ENCODE results near the gene RASD2.

RASD2 gene

GRCh38 chr22:35561796-35562526 lies 21.3 kb downstream of the RASD2 start:
- Histone ChIP-seq H3K4me3 (ENCODE audit: low read depth, low read length) (peak overlapping the region; percentile 38; the same call in 1 of the 2 replicates), H3K9ac (ENCODE audit: low read length) (peak overlapping the region; percentile 62), H3K9me3 (ENCODE audit: control insufficient read depth, insufficient read depth, low read depth, low read length) (no peaks in the 10 kb centered on the region; the same call in 1 of the 2 replicates), H3K27ac (ENCODE audit: low read depth, low read length) (peak overlapping the region; percentile 3; the same call in 1 of the 2 replicates), H3K27me3 (ENCODE audit: control insufficient read depth, insufficient read depth, low read length) (no peaks in the 10 kb centered on the region), H3K36me3 (ENCODE audit: control insufficient read depth, insufficient read depth, low read length) (no peaks in the 10 kb centered on the region), H3K4me1 (ENCODE audit: control insufficient read depth, insufficient read depth, low read length) (peaks cover 22% of the 10 kb centered on the region)

- peaks cover 22% of the 10 kb centered on the region for H3K4me1 ChIP-seq (ENCODE audit: control insufficient read depth, insufficient read depth, low read length)
- no peaks in the 10 kb centered on the region; the same call in 1 of the 2 replicates for H3K9me3 ChIP-seq (ENCODE audit: control insufficient read depth, insufficient read depth, low read depth, low read length)
- H3K36me3 ChIP-seq (ENCODE audit: control insufficient read depth, insufficient read depth, low read length): no peaks in the 10 kb centered on the region
- no peaks in the 10 kb centered on the region for H3K27me3 ChIP-seq (ENCODE audit: control insufficient read depth, insufficient read depth, low read length)
- H3K9ac ChIP-seq (ENCODE audit: low read length): peak overlapping the region; percentile 7
- no peak overlapping the region for H3K27ac ChIP-seq (ENCODE audit: low read depth, low read length)
- H3K4me3 ChIP-seq (ENCODE audit: low read depth, low read length): no peak overlapping the region
Measured at GRCh38 chr22:35563211-35563610, 22.6 kb downstream of the RASD2 start.

- Histone ChIP-seq H3K4me1 (ENCODE audit: control insufficient read depth, insufficient read depth, low read length) (peaks cover 19% of the 10 kb centered on the region), H3K36me3 (ENCODE audit: control insufficient read depth, insufficient read depth, low read length) (no peaks in the 10 kb centered on the region), H3K27ac (ENCODE audit: low read depth, low read length) (no peak overlapping the region), H3K9ac (ENCODE audit: low read length) (no peak overlapping the region), H3K27me3 (ENCODE audit: control insufficient read depth, insufficient read depth, low read length) (no peaks in the 10 kb centered on the region), H3K4me3 (ENCODE audit: low read depth, low read length) (no peak overlapping the region), H3K9me3 (ENCODE audit: control insufficient read depth, insufficient read depth, low read depth, low read length) (no peaks in the 10 kb centered on the region)
Measured at GRCh38 chr22:35564975-35565867, 24.6 kb downstream of the RASD2 start.

GRCh38 chr22:35567351-35568141 lies 26.9 kb downstream of the RASD2 start:
- Histone ChIP-seq H3K27ac (ENCODE audit: low read depth, low read length) (no peak overlapping the region), H3K4me3 (ENCODE audit: low read depth, low read length) (no peak overlapping the region), H3K4me1 (ENCODE audit: control insufficient read depth, insufficient read depth, low read length) (peaks cover 8% of the 10 kb centered on the region), H3K36me3 (ENCODE audit: control insufficient read depth, insufficient read depth, low read length) (no peaks in the 10 kb centered on the region), H3K27me3 (ENCODE audit: control insufficient read depth, insufficient read depth, low read length) (no peaks in the 10 kb centered on the region), H3K9ac (ENCODE audit: low read length) (no peak overlapping the region), H3K9me3 (ENCODE audit: control insufficient read depth, insufficient read depth, low read depth, low read length) (no peaks in the 10 kb centered on the region)

GRCh38 chr22:35568751-35569739 lies 28.4 kb downstream of the RASD2 start:
- Histone ChIP-seq H3K27ac (ENCODE audit: low read depth, low read length) (no peak overlapping the region), H3K9ac (ENCODE audit: low read length) (no peak overlapping the region), H3K36me3 (ENCODE audit: control insufficient read depth, insufficient read depth, low read length) (no peaks in the 10 kb centered on the region), H3K9me3 (ENCODE audit: control insufficient read depth, insufficient read depth, low read depth, low read length) (no peaks in the 10 kb centered on the region), H3K27me3 (ENCODE audit: control insufficient read depth, insufficient read depth, low read length) (no peaks in the 10 kb centered on the region), H3K4me1 (ENCODE audit: control insufficient read depth, insufficient read depth, low read length) (no peaks in the 10 kb centered on the region; the same call in 1 of the 2 replicates), H3K4me3 (ENCODE audit: low read depth, low read length) (no peak overlapping the region)

- no peak overlapping the region for H3K27ac ChIP-seq (ENCODE audit: low read depth, low read length)
Measured at GRCh38 chr22:35569916-35570315, 29.3 kb downstream of the RASD2 start.

GRCh38 chr22:35570686-35571194 lies 30.1 kb downstream of the RASD2 start:
- H3K9ac ChIP-seq (ENCODE audit: low read length): no peak overlapping the region
- H3K4me1 ChIP-seq (ENCODE audit: control insufficient read depth, insufficient read depth, low read length): no peaks in the 10 kb centered on the region; the same call in 1 of the 2 replicates
- H3K36me3 ChIP-seq (ENCODE audit: control insufficient read depth, insufficient read depth, low read length): no peaks in the 10 kb centered on the region
- no peak overlapping the region for H3K4me3 ChIP-seq (ENCODE audit: low read depth, low read length)
- H3K9me3 ChIP-seq (ENCODE audit: control insufficient read depth, insufficient read depth, low read depth, low read length): no peaks in the 10 kb centered on the region
- no peaks in the 10 kb centered on the region for H3K27me3 ChIP-seq (ENCODE audit: control insufficient read depth, insufficient read depth, low read length)
- H3K27ac ChIP-seq (ENCODE audit: low read depth, low read length): no peak overlapping the region

More at GRCh38 chr22:35569916-35570315, 29.3 kb downstream of the RASD2 start:
- H3K4me3 ChIP-seq (ENCODE audit: low read depth, low read length): no peak overlapping the region
- H3K36me3 ChIP-seq (ENCODE audit: control insufficient read depth, insufficient read depth, low read length): no peaks in the 10 kb centered on the region
- H3K9me3 ChIP-seq (ENCODE audit: control insufficient read depth, insufficient read depth, low read depth, low read length): no peaks in the 10 kb centered on the region
- H3K9ac ChIP-seq (ENCODE audit: low read length): no peak overlapping the region
- H3K4me1 ChIP-seq (ENCODE audit: control insufficient read depth, insufficient read depth, low read length): no peaks in the 10 kb centered on the region; the same call in 1 of the 2 replicates
- no peaks in the 10 kb centered on the region for H3K27me3 ChIP-seq (ENCODE audit: control insufficient read depth, insufficient read depth, low read length)

- Histone ChIP-seq H3K36me3 (ENCODE audit: control insufficient read depth, insufficient read depth, low read length) (no peaks in the 10 kb centered on the region), H3K9me3 (ENCODE audit: control insufficient read depth, insufficient read depth, low read depth, low read length) (no peaks in the 10 kb centered on the region), H3K27me3 (ENCODE audit: control insufficient read depth, insufficient read depth, low read length) (no peaks in the 10 kb centered on the region), H3K4me3 (ENCODE audit: low read depth, low read length) (no peak overlapping the region), H3K4me1 (ENCODE audit: control insufficient read depth, insufficient read depth, low read length) (no peaks in the 10 kb centered on the region; the same call in 1 of the 2 replicates), H3K9ac (ENCODE audit: low read length) (no peak overlapping the region), H3K27ac (ENCODE audit: low read depth, low read length) (no peak overlapping the region)
Measured at GRCh38 chr22:35572556-35572955, 31.9 kb downstream of the RASD2 start.

- no peak overlapping the region for H3K27ac ChIP-seq (ENCODE audit: low read depth, low read length)
- no peaks in the 10 kb centered on the region for H3K36me3 ChIP-seq (ENCODE audit: control insufficient read depth, insufficient read depth, low read length)
- H3K9ac ChIP-seq (ENCODE audit: low read length): no peak overlapping the region
- H3K4me1 ChIP-seq (ENCODE audit: control insufficient read depth, insufficient read depth, low read length): no peaks in the 10 kb centered on the region
- no peak overlapping the region for H3K4me3 ChIP-seq (ENCODE audit: low read depth, low read length)
- H3K9me3 ChIP-seq (ENCODE audit: control insufficient read depth, insufficient read depth, low read depth, low read length): no peaks in the 10 kb centered on the region
- no peaks in the 10 kb centered on the region for H3K27me3 ChIP-seq (ENCODE audit: control insufficient read depth, insufficient read depth, low read length)
Measured at GRCh38 chr22:35575116-35575748, 34.6 kb downstream of the RASD2 start.

Measured in HUES6 (cell line).